ENCODE results near the gene TNP2. TPM values are rescaled to one million over a fixed set of nuclear protein-coding genes. Genes with fewer than 3 reads are reported as not detected.

TNP2 gene
- total RNA-seq, 1 experiment from 2014 or later = not detected

DNA sequence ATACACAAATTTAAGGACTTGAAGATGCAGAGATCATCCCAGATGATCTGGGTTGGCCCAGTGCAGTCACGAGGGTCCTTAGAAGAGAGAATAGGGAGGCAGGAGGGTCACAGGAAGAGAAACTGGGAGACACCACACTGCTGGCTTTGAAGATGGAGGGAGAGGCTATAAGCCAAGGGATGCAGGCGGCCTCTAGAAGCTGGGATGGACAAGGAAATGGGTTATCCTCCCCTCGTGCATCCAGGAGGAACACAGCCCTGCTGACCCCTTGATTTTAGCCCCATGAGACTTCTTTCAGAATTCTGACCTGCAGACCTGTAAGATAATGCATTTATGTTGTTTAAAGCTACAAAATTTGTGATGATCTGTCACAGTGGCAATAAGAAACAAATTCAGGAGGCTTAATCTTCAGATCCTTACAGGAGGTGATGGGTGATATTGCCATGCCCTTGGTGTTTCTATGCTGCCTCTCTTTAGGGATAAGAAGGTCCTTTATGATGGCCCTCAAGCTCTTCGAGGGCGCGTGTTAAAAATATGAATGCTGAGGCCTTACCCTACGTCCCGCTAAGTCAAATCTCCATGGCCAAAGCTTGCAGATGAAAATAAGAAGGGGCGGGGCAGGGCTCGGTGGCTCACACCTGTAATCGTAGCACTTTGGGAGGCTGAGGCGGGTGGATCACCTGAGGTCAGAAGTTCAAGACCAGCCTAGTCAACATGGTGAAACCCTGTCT lies 8.6 kb upstream of the TNP2 start:
- BruUV-seq (replicated peaks) = no TSS peak
- no peaks in the 10 kb centered on the region for H4K20me1 ChIP-seq (ENCODE audit: insufficient read depth)
- no peak overlapping the region for H3K4me3 ChIP-seq (replicated peaks in 1 of 2; ENCODE audit: low read depth in 1 of 2, low read length in 2 of 2)
- H3K79me2 ChIP-seq (ENCODE audit: insufficient read depth, low read length) = no peaks in the 10 kb centered on the region
- no peak overlapping the region for H3K9ac ChIP-seq (ENCODE audit: low read length)
- no peaks in the 10 kb centered on the region for H3K36me3 ChIP-seq (ENCODE audit: control insufficient read depth in 1 of 2, insufficient read depth in 2 of 2, low read length in 2 of 2)
- DNase-seq (ENCODE audit: low read depth, low spot score) (no peak), ATAC-seq (no peak)
- H3K4me1 ChIP-seq (ENCODE audit: control insufficient read depth in 1 of 2, insufficient read depth in 2 of 2, low read length in 2 of 2) = no peaks in the 10 kb centered on the region
- H3K27me3 ChIP-seq (ENCODE audit: insufficient read depth, low read length) = peaks cover 3% of the 10 kb centered on the region; the same call in 1 of the 2 replicates
- CTCF ChIA-PET = no interaction called here
- intact Hi-C loops (cut with micrococcal nuclease) = no loop called here
- RAD21 ChIA-PET (ENCODE audit: low non-redundant PET in 1 of 2, low total read pairs in 2 of 2, uncharacterized antibody in 2 of 2, unreplicated experiment in 2 of 2) = no interaction called here
- no peak overlapping the region for H3K27ac ChIP-seq (ENCODE audit: low read depth, low read length)
- POLR2A ChIA-PET = no interaction called here
- no peaks in the 10 kb centered on the region for H3K9me3 ChIP-seq (ENCODE audit: control insufficient read depth in 1 of 2, insufficient read depth in 1 of 2, low read depth in 1 of 2, low read length in 2 of 2)
- no peaks in the 10 kb centered on the region for H3K9me2 ChIP-seq (ENCODE audit: insufficient read depth)
- H2AFZ ChIP-seq (ENCODE audit: low read depth, low read length, poor library complexity, severe bottlenecking) = no peak overlapping the region
- TF ChIP-seq CBX3 (IDR thresholded peaks at IDR 0.05; ENCODE audit: low read depth) = no peak
- H3K4me2 ChIP-seq (ENCODE audit: low read length) = no peak overlapping the region

DNA sequence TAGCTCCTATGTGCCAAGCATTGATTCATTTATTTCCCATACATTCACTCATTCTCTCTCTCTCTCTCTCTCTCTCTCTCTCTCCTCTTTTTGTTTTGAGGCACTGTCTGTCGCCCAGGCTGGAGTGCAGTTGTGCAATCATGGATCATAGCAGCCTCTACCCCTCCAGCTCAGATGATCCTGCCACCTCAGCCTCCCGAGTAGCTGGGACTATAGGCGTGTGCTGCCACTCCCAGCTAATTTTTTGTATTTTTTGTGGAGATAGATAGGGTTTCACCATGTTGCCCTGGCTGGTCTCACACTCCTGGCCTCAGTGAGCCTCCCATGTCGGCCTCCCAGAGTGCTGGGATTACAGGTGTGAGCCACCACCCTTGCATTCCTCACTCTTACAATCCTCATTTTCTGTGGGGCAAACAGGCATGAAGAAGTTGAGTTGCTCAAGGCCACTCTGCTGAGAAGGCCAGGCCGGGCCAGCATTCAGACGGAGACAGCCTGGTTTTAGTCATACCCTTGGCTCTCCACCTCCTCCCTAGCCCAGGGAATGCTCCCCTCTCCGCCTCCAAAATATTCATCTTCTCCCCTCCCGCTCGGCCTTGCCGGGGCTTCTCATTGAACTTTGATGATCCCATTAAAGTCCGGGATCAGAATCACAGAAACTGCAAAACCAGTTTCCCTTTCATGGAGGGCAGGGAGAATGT lies 7.9 kb upstream of the TNP2 start:
- DNase-seq (ENCODE audit: low read depth, low spot score) (no peak), ATAC-seq (no peak)
- TF ChIP-seq EZH2 (IDR thresholded peaks at IDR 0.05) = no peak
- TF ChIP-seq FOSL1 (IDR thresholded peaks at IDR 0.05; ENCODE audit: low read depth) = no peak
- TF ChIP-seq RAD21 (IDR thresholded peaks at IDR 0.05; ENCODE audit: low read depth) = no peak
- TF ChIP-seq, protein P1, sequence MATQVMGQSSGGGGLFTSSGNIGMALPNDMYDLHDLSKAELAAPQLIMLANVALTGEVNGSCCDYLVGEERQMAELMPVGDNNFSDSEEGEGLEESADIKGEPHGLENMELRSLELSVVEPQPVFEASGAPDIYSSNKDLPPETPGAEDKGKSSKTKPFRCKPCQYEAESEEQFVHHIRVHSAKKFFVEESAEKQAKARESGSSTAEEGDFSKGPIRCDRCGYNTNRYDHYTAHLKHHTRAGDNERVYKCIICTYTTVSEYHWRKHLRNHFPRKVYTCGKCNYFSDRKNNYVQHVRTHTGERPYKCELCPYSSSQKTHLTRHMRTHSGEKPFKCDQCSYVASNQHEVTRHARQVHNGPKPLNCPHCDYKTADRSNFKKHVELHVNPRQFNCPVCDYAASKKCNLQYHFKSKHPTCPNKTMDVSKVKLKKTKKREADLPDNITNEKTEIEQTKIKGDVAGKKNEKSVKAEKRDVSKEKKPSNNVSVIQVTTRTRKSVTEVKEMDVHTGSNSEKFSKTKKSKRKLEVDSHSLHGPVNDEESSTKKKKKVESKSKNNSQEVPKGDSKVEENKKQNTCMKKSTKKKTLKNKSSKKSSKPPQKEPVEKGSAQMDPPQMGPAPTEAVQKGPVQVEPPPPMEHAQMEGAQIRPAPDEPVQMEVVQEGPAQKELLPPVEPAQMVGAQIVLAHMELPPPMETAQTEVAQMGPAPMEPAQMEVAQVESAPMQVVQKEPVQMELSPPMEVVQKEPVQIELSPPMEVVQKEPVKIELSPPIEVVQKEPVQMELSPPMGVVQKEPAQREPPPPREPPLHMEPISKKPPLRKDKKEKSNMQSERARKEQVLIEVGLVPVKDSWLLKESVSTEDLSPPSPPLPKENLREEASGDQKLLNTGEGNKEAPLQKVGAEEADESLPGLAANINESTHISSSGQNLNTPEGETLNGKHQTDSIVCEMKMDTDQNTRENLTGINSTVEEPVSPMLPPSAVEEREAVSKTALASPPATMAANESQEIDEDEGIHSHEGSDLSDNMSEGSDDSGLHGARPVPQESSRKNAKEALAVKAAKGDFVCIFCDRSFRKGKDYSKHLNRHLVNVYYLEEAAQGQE (IDR thresholded peaks at IDR 0.05; ENCODE audit: low read depth) = no peak
- no peak for TF ChIP-seq POLR2A (IDR thresholded peaks at IDR 0.05; ENCODE audit: borderline replicate concordance, extremely low read depth, insufficient read depth, insufficient read length)
- TF ChIP-seq, protein P2, sequence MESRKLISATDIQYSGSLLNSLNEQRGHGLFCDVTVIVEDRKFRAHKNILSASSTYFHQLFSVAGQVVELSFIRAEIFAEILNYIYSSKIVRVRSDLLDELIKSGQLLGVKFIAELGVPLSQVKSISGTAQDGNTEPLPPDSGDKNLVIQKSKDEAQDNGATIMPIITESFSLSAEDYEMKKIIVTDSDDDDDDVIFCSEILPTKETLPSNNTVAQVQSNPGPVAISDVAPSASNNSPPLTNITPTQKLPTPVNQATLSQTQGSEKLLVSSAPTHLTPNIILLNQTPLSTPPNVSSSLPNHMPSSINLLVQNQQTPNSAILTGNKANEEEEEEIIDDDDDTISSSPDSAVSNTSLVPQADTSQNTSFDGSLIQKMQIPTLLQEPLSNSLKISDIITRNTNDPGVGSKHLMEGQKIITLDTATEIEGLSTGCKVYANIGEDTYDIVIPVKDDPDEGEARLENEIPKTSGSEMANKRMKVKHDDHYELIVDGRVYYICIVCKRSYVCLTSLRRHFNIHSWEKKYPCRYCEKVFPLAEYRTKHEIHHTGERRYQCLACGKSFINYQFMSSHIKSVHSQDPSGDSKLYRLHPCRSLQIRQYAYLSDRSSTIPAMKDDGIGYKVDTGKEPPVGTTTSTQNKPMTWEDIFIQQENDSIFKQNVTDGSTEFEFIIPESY (IDR thresholded peaks at IDR 0.05; ENCODE audit: extremely low read depth, insufficient replicate concordance, low read length) = no peak
- intact Hi-C loops (cut with micrococcal nuclease) = no loop called here
- BruUV-seq (replicated peaks) = no TSS peak
- RAD21 ChIA-PET (ENCODE audit: low non-redundant PET in 1 of 2, low total read pairs in 2 of 2, uncharacterized antibody in 2 of 2, unreplicated experiment in 2 of 2) = no interaction called here
- Histone ChIP-seq H4K20me1 (ENCODE audit: insufficient read depth) (no peaks in the 10 kb centered on the region), H3K27ac (ENCODE audit: low read depth, low read length) (no peak overlapping the region), H3K9me2 (ENCODE audit: insufficient read depth) (no peaks in the 10 kb centered on the region), H3K36me3 (ENCODE audit: control insufficient read depth in 1 of 2, insufficient read depth in 2 of 2, low read length in 2 of 2) (no peaks in the 10 kb centered on the region), H3K27me3 (ENCODE audit: insufficient read depth, low read length) (peaks cover 3% of the 10 kb centered on the region; the same call in 1 of the 2 replicates), H3K4me2 (ENCODE audit: low read length) (no peak overlapping the region), H3K79me2 (ENCODE audit: insufficient read depth, low read length) (no peaks in the 10 kb centered on the region), H3K9me3 (ENCODE audit: control insufficient read depth in 1 of 2, insufficient read depth in 1 of 2, low read depth in 1 of 2, low read length in 2 of 2) (no peaks in the 10 kb centered on the region), H3K4me3 (replicated peaks in 1 of 2; ENCODE audit: low read depth in 1 of 2, low read length in 2 of 2) (no peak overlapping the region), H3K9ac (ENCODE audit: low read length) (no peak overlapping the region), H3K4me1 (ENCODE audit: control insufficient read depth in 1 of 2, insufficient read depth in 2 of 2, low read length in 2 of 2) (no peaks in the 10 kb centered on the region), H2AFZ (ENCODE audit: low read depth, low read length, poor library complexity, severe bottlenecking) (no peak overlapping the region)
- CTCF ChIA-PET = no interaction called here
- POLR2A ChIA-PET = no interaction called here
